ENCODE measurements around the gene B3GALNT1. TPM values are rescaled to one million over a fixed set of nuclear protein-coding genes. Genes with fewer than 3 reads are reported as not detected.

The B3GALNT1 gene
- polyA plus RNA-seq, 1 experiment = 18.9 TPM

GRCh38 chr3:161126495-161126894 is 21.3 kb upstream of the B3GALNT1 start:
- CTCF ChIA-PET = no interaction called here
- no peak for DNase-seq (ENCODE audit: low read depth)
- no peaks in the 10 kb centered on the region for H3K36me3 ChIP-seq (ENCODE audit: control insufficient read depth, insufficient read depth, low read length)
- H3K4me3 ChIP-seq (ENCODE audit: low read depth, low read length) = no peak overlapping the region
- H3K27me3 ChIP-seq (ENCODE audit: control insufficient read depth, insufficient read depth, low read length) = no peaks in the 10 kb centered on the region
- TF ChIP-seq CTCF (IDR thresholded peaks at IDR 0.05; ENCODE audit: insufficient read depth, low read depth, low read length) = no peak
- POLR2A ChIA-PET = no interaction called here

GRCh38 chr3:161117646-161118045 is 12.5 kb upstream of the B3GALNT1 start:
- H3K4me3 ChIP-seq (ENCODE audit: low read depth, low read length) = no peak overlapping the region
- no peaks in the 10 kb centered on the region for H3K27me3 ChIP-seq (ENCODE audit: control insufficient read depth, insufficient read depth, low read length)
- ChIA-PET POLR2A (no interaction called here), CTCF (no interaction called here)
- no peaks in the 10 kb centered on the region for H3K36me3 ChIP-seq (ENCODE audit: control insufficient read depth, insufficient read depth, low read length)
- DNase-seq (ENCODE audit: low read depth) = no peak
- no peak for TF ChIP-seq CTCF (IDR thresholded peaks at IDR 0.05; ENCODE audit: insufficient read depth, low read depth, low read length)

- no peaks in the 10 kb centered on the region for H3K27me3 ChIP-seq (ENCODE audit: control insufficient read depth, insufficient read depth, low read length)
- peak; percentile 13 for DNase-seq (ENCODE audit: low read depth)
- ChIA-PET POLR2A (no interaction called here), CTCF (no interaction called here)
- TF ChIP-seq CTCF (IDR thresholded peaks at IDR 0.05; ENCODE audit: insufficient read depth, low read depth, low read length) = no peak
- no peaks in the 10 kb centered on the region for H3K36me3 ChIP-seq (ENCODE audit: control insufficient read depth, insufficient read depth, low read length)
- no peak overlapping the region for H3K4me3 ChIP-seq (ENCODE audit: low read depth, low read length)
Measured at GRCh38 chr3:161108840-161109239, 3.7 kb upstream of the B3GALNT1 start.

- no peak for TF ChIP-seq CTCF (IDR thresholded peaks at IDR 0.05; ENCODE audit: insufficient read depth, low read depth, low read length)
- DNase-seq (ENCODE audit: low read depth) = no peak
- Histone ChIP-seq H3K4me3 (ENCODE audit: low read depth, low read length) (no peak overlapping the region), H3K27me3 (ENCODE audit: control insufficient read depth, insufficient read depth, low read length) (no peaks in the 10 kb centered on the region), H3K36me3 (ENCODE audit: control insufficient read depth, insufficient read depth, low read length) (no peaks in the 10 kb centered on the region)
- CTCF ChIA-PET = no interaction called here
- POLR2A ChIA-PET = no interaction called here
Measured at GRCh38 chr3:161107311-161107710, 2.2 kb upstream of the B3GALNT1 start.

GRCh38 chr3:161103776-161104385 is 1.3 kb downstream of the B3GALNT1 start:
- ChIA-PET CTCF (no interaction called here), POLR2A (no interaction called here)
- Histone ChIP-seq H3K4me3 (ENCODE audit: low read depth, low read length) (peak overlapping the region; percentile 80), H3K27me3 (ENCODE audit: control insufficient read depth, insufficient read depth, low read length) (no peaks in the 10 kb centered on the region), H3K36me3 (ENCODE audit: control insufficient read depth, insufficient read depth, low read length) (no peaks in the 10 kb centered on the region)
- DNase-seq (ENCODE audit: low read depth) = no peak
- TF ChIP-seq CTCF (IDR thresholded peaks at IDR 0.05; ENCODE audit: insufficient read depth, low read depth, low read length) = no peak

Measured in BJ (cell line).